ENCODE data around the gene ZMIZ1. TPM values are rescaled to one million over a fixed set of nuclear protein-coding genes. Genes with fewer than 3 reads are reported as not detected.

ZMIZ1 gene, protein sequence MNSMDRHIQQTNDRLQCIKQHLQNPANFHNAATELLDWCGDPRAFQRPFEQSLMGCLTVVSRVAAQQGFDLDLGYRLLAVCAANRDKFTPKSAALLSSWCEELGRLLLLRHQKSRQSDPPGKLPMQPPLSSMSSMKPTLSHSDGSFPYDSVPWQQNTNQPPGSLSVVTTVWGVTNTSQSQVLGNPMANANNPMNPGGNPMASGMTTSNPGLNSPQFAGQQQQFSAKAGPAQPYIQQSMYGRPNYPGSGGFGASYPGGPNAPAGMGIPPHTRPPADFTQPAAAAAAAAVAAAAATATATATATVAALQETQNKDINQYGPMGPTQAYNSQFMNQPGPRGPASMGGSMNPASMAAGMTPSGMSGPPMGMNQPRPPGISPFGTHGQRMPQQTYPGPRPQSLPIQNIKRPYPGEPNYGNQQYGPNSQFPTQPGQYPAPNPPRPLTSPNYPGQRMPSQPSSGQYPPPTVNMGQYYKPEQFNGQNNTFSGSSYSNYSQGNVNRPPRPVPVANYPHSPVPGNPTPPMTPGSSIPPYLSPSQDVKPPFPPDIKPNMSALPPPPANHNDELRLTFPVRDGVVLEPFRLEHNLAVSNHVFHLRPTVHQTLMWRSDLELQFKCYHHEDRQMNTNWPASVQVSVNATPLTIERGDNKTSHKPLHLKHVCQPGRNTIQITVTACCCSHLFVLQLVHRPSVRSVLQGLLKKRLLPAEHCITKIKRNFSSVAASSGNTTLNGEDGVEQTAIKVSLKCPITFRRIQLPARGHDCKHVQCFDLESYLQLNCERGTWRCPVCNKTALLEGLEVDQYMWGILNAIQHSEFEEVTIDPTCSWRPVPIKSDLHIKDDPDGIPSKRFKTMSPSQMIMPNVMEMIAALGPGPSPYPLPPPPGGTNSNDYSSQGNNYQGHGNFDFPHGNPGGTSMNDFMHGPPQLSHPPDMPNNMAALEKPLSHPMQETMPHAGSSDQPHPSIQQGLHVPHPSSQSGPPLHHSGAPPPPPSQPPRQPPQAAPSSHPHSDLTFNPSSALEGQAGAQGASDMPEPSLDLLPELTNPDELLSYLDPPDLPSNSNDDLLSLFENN
- 21.0 and 27.5 TPM in 2 replicates for total RNA-seq (2014; rRNA removed; shearing (Covaris generic))

DNA sequence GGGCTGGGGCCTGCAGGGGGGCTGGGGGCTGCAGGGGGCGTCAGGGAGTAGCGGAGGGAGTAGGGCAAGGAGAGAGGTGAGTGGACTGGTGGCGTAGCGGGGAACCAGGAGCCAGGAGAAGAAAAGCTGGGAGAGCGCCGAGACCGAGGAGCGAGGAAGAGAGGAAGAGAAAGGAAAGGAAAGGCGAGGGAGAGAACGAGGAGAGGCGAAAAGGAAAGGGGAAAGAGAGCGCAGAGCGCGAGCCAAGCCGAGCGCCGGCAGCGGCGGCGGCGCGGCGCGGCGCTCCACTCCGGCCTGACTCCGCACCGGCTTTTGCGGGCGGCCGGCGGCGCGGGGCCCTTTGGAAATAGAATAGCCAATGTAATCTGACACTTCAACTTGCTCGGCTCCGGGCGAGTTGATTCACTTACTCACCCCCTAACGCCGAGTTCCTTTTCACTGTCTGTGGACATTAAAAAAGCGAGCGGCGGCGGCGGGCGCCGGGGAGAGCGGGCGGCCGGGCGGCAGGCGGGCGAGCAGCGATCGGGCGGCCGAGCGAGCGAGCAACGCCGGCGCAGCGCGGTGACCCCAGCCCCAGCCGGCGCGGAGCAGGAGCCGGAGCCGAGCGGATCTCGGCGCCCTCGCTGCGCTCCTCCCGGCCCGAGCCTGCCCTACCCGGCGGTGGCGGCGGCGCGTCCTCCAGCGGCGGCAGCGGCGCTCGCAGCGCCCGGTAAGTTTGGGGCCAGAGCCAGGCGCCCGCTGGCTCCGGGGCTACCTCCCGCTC lies at the start of gene ZMIZ1:
Gene ZMIZ1, plus strand, starts transcription at position 405 of the 763 bp plus-strand sequence. CDS start 132,667 bp downstream, outside the sequence.
- peak; percentile 88 for DNase-seq (ENCODE audit: low spot score)

DNA sequence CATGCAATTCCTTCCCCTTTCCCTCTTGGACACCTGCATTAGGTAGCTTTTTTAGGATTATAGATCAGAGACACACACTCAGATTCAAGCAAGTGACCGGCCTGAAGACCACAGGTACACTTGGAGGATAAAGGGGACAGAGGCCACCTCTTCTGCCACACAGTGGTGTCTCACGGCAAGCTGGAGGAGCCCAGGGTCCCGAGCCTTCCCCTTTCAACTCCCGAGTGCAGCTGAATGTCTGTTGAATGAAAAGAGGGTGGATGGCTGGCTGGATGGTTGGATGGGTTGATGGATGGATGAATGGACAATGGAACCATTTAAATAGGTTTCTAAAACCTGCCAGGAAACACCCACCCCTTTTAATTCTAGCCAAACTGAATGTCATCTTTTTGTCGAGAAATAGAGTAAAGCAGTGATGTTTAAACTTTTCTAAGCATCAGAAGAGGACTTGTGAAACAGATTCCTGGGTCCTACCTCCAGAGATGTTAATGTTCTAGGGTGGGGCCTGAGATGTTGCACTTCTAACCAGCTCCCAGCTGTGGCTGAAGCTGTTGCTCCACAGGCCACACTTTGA lies 49.2 kb upstream of the ZMIZ1 start:
- DNase-seq (ENCODE audit: low spot score): no peak

DNA sequence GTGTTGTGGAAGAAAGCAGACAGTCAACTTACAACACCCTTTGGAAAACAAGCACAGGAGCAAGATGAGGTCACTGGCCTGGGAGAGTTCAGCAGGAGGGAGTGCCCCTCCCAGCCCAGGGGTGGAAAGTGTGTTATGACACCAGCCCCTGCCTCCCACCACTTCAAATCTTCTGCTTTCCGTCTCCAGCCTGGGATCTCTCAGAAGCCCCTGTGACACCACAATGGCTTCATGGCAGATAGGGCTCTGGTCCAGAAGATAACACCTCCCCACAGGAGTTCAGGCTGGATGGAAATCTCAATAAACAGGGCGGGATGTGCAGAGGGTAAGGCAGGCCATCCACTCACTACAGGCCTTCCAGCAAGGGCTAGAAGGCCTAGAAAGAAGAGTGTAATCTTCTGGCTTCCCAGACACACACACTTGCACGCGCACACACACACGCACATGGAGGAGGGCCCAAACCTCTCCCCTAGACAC lies 48.7 kb upstream of the ZMIZ1 start:
- DNase-seq (ENCODE audit: low spot score): no peak

DNA sequence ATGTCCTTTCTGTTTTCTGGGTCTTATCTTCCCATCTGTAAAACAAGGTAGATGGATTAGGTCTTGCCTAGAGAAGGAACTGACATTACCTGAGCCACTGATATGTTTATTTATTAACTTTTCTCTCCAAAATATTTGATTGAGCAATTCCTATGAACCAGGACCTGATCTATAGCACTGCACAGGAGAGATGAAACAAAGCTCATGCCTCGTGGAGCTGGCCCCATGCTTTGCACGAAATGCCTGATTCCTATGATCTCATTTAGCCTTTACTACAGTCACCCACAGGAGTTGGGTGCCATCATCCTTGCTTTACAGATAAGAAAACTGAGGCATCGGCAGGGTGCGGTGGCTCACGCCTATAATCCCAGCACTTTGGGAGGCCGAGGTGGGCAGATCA lies 48.2 kb upstream of the ZMIZ1 start:
- no peak for DNase-seq (ENCODE audit: low spot score)

DNA sequence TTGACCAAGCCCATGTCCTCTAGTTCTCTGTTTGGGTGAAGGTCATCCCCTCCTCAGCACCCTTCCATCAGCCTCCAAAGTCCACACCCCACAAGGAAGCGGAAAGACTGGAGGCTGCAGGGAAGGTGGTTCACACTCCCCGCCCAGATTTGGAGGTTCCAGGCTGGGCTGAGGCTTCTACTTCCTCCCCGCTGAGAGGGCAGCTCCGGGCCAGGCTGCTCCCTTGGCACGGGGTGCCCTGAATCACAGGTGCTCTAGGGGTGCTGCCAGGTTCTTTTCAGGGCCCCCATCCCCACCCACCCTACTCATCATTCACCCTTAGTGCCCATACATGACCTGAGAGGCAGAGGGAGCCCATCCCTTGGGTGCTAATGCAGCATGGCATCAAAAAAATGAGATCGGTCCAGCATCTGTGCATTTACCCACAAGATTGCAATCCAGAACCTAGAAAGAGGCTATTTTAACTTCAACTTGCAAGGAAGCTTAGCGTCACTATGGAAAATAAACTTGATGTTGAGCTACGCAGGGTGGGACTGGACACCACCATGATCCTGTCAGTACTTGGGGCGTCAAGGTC lies 47.3 kb upstream of the ZMIZ1 start:
- no peak for DNase-seq (ENCODE audit: low spot score)

DNA sequence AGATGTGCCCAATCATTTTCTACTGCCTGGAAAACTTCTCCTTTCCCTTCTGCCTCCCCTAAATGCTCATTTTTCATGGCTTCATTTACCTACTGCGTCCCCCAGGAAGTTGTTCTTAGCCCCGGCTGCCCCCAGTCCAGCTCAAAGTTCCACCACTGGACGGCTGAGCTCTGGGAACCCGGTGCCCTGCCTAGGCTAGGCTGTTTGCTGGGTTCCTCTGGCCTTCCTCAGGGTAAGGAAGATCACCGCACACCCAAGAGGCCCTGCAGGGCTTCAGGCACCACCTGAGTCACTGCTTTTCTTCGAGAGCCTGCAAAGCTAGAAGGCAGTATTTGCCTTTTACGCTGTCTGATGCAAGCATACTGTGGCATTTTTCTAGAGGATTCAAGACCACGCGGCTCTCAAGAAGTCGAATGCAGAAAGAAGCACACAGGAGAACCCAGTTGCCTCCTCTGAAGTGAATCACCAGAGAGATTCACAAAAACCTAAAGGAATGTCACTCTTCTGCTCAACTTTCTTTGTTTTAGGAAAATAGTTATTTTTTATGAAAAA lies 46.7 kb upstream of the ZMIZ1 start:
- DNase-seq (ENCODE audit: low spot score): no peak

DNA sequence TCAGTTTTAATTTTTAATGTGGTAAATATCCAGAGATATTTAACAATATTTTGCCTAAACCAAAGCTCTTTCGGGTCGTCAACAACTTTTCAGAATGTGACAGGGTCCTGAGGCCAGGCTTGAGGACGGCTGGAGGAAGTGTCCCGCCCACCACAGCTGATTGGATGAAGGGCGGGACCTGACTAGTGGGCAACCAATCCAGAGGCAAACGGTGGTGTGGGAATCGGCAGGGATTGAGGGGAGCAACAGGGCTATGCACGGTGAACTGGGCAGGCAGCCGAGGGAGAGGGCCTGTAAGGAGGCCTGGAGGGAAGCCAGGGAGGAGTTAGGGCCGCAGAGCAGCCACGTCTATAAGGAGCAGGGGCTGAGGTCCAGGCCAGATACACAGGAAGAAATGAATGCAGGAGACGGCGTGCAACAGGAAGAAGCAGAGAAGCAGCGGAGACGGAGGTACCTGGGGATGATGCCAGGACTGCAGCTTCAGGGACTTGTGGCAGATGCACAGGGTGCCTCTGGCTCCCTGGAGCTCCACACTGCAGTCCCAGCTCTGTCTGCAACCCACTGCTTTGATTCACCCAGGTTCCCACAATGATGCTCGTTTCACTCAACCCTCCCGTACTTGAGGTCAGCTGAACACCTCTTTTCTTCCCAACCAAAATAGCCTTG lies 46.1 kb upstream of the ZMIZ1 start:
- DNase-seq (ENCODE audit: low spot score): peak; percentile 39

DNA sequence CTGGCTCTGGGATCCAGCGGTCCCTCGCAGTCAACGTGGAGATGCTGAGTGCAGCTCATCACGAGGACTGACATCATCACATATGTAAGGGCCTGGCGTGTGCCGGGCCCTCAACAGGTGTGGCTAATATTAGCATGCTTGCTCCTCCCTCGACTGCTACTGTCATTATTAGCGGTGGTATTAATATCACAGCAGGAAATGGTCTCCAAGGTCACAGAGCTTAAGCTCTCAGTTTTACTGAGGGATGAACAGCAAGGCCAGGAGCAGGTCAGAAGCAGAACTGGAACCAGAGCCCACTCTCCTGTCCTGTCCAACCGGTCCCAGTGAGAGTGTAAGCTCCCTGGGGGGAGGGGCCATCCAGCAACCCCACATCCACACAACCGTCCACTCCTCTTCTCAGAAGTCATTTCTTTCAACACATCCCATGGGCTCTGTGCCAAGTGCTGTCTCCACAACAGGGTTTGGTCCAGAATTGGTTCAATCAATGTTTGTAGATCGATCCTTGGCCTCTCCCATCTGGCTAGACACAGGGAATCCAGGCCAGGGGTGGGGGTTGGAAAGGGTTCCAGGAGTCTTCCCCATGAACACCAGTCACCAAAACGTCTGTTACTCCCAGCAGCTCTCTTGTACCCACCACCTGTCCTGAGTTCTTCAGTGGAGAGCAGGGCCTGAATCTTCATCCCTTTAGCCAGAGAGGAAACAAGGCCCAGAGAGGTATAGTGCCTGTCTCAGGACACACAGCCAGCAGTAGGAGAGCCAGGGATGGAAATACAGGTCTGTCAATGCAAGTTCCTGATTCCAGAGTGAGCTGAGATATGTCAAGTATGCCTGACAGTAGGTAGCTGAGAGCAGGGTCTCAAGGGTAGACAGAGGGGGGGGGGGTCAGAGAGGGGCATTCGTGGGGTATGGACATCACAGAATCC lies 45.3 kb upstream of the ZMIZ1 start:
- peak; percentile 3 for DNase-seq (ENCODE audit: low spot score)

DNA sequence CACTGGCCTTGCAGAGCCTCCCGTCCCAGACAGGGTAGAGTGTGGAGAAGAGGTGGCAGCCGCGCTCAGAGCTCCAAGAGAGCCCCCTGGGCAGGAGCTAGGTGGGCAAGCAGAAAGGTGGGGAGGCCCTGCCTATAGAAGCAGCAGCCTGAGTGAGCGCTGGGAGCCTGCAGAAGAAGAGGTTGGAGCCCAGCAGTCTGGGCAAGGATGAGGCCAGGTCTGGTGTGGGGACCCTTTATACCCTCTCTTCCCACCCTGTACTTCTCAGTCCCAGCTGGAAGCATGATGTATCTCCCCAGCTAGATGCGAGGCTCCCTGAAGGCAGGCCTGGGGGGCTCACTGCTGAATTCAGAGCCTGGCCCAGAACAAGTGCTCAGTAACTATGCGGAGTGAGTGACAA lies 44.5 kb upstream of the ZMIZ1 start:
- DNase-seq (ENCODE audit: low spot score): no peak

DNA sequence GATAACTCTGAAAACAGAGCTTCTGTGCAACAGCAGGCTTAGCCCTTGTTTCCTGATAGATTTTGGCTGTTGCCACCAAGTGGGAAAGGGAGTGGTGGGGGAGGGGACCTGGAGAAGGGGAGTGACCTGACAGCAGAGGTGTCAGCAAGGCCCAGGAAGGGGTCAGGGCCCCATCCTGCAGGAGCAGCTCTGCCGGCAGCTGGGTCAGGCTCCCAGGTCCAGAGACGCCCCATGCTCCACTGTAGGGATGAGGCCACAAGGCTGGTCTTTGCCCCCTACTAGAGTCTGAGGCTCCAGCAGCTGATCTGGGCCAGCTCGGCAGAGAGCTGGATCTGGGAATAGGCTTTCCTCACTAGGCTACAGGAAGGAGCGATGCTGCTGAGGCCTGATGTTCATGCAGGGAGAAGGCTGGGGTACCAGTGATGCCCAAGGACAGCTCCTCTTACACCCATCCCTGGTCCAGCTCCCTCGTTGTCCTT lies 44.0 kb upstream of the ZMIZ1 start:
- no peak for DNase-seq (ENCODE audit: low spot score)

DNA sequence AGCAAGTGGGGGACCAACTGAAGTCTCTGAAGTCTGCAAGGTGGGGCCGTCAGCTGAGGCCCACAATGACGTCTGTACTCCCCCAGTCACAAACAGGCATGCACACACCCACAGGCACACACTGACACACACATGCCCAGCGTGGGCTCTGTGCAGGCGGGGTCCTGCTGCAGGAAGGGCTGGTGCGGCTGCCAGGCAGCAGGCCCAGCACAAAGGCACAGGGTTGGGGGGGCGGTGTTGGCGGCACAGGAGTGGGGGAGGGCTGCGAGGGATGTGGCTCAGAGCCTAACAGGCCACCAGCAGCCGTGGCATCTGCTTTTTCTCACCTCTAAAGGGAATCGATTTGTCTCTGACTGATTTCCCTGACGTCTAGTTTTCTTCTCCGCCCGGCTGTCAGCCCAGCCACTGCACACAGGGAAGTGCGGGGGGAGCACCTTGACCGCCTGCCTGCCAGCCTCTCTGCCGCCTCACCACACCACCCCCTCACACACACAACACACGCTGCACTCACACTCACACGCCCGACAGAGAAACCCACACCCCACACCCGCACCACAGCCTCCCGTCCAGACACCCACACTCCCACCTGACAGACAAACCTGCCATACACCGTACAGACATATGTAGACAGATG lies 43.5 kb upstream of the ZMIZ1 start:
- no peak for DNase-seq (ENCODE audit: low spot score)

DNA sequence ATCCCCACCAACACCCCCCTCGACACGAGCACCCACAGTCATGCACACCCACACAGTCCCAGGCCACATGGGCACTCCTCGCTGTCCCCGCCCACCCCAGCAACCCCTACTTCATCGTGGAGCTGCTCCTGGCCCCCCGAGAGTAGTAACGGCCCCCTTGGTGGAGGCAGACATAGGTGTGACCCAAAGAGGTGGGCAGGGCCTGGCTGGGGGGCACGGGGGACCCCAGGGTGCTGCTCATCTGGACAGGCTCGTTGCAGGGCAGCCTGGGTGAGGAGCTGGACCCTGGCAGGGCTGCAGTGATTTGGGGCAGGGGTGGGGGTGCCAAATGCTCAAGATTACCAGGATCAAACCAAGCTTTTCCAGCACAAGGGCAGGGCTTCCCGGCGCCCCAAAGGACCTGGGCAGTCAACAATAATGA lies 42.4 kb upstream of the ZMIZ1 start:
- DNase-seq (ENCODE audit: low spot score): no peak

DNA sequence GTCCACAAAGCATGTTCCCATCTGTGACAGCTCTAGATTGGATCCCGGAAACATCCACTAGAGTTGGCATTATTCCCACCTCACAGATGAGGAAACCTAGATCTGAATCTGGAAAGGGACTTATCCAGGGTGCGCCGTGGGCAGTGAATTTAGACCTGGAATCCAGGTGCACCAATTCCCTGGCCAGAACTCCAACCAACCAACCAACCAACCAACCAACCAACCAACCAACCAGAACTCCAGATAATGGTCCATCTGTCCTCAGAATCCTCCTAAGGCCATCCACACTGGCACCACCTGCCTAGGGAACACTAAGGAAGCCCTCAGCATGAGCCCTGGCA lies 42.0 kb upstream of the ZMIZ1 start:
- DNase-seq (ENCODE audit: low spot score): no peak

DNA sequence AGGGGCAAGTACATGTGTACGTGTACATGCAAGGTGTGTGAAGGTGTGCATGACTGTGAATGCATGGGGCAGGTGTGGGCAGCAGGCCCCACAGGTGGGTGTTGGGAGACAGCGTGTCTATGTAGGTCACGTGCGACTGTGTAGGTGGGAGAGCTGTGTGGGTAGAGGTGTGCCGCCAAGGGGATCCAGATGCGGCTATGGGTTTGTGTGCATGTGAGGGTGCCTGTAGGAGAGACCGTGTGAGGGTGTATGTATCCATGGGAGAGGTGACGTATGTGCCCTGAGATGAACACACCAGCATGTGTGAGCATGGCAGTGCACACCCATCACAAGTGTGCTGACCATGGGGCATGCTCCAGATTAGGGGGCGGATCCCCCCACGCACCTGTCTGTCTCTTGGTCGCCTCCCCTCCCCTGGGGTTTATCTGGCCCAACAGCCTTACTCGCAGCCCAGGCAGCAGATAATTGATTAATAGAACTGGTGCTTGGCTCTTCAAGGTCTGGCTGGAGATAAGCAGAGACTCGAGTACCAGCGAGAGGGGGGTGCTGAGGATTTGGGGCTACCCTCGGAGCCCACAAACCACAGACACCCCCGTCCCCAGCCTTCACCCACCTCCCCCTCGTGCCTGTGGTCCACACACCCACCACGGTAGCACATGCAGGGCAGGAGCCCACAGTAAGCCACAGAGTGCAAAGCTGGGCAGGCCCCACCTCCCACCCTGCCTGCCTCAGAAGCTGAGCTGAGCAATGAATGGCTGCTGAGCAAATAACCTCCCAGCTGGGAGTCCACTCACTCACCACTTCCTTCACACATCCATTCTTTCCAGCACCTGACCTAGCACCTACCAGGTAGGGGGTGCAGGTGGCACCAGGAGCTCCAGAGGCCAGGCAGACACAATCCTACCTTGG lies 41.4 kb upstream of the ZMIZ1 start:
- no peak for DNase-seq (ENCODE audit: low spot score)

DNA sequence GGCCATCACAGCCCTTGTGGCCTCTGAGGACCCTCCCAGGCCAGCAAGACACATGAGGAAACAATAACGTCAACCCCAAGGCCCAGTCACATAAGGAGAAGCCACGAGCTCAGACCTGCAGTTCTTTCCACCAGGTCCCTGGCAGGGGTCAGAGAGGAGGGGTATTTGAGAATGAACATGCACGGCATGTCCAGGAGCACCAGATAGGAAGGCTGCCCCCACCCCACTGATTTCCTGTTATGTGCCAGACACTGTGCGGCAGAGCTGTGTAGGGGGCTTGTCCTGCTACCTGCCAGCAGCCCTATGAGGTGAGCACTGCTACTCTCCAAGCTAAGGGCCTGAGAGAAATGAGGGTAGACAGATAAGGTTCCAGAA lies 40.7 kb upstream of the ZMIZ1 start:
- DNase-seq (ENCODE audit: low spot score): no peak

DNA sequence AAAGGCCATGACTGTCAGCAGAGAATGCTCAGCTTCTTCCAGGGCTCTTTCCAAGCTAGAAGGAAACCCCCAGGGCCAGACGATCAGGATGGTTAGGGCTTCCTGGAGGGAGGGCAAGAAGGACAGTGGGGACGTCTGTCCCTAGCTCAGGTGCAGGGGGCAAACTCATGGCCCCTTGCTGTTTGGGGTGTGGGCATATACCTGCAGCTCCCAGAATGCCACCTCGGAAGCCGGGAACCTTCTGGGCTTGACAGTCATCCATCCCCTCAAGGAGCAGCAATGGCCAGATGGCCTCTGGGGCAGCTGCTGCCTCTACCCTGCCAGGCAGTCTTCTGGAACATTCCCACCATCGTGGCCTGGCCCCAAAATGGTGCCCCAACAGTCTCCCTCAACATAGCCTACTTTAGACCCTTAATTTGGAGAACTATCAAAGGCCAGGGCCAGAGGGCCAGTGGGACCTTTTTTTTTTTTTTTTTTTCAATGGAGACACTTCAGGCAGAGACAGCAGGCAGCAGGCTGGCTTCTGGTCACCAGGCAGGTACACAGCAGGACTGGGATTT lies 40.2 kb upstream of the ZMIZ1 start:
- DNase-seq (ENCODE audit: low spot score): no peak

All from HT-29 (cell line).